Neural cell (in vitro differentiated cells): ENCODE measurements around the gene ATXN10. TPM values are rescaled to one million over a fixed set of nuclear protein-coding genes. Genes with fewer than 3 reads are reported as not detected.

Experiments
- H2AFZ ChIP-seq: fragments of 200-600, 300-800 bp; sonication (generic), shearing (Covaris generic); 2 replicates; pipeline ENCODE4 v1.6.0; 2014; ENCODE audit warnings: low read depth, mild to moderate bottlenecking, antibody characterized with exemption, low read length, moderate library complexity
- H3F3A ChIP-seq: fragments of 200-600 bp; shearing (Covaris generic); 2 replicates; pipeline ENCODE4 v1.6.1; 2016; ENCODE audit warnings: mild to moderate bottlenecking, moderate library complexity, mixed read lengths, antibody characterized with exemption, low read length; ENCODE audit not compliant: insufficient read depth, poor library complexity, severe bottlenecking
- H3K27ac ChIP-seq: fragments of 200-600, 300-800 bp; sonication (generic), shearing (Covaris generic); 2 replicates; pipeline ENCODE4 v1.5.1; 2014; ENCODE audit warnings: mild to moderate bottlenecking, low read length, moderate library complexity
- H3K27me3 ChIP-seq: fragments of 300-800, 200-600 bp; sonication (generic), shearing (Covaris generic); 2 replicates; pipeline ENCODE4 v1.6.0; 2014; ENCODE audit warnings: mild to moderate bottlenecking, low read depth, low read length, moderate library complexity; ENCODE audit not compliant: insufficient read depth
- H3K36me3 ChIP-seq: fragments of 300-800, 200-600 bp; sonication (generic), shearing (Covaris generic); 2 replicates; pipeline ENCODE4 v1.5.1; 2014; ENCODE audit warnings: mild to moderate bottlenecking, antibody characterized with exemption, low read length, moderate library complexity; ENCODE audit not compliant: insufficient read depth
- H3K4me2 ChIP-seq: fragments of 300-800, 200-600 bp; sonication (generic), shearing (Covaris generic); 2 replicates; pipeline ENCODE4 v1.6.0; 2014; ENCODE audit warnings: mild to moderate bottlenecking, low read length
- H3K4me3 ChIP-seq: fragments of 300-800, 200-600 bp; sonication (generic), shearing (Covaris generic); 2 replicates; pipeline ENCODE4 v1.5.1; 2014; ENCODE audit warnings: mild to moderate bottlenecking, low read length, moderate library complexity
- H3K79me2 ChIP-seq: fragments of 200-600 bp; shearing (Covaris generic); replicated peaks from 2 replicates; pipeline ENCODE4 v1.6.0; 2014; ENCODE audit warnings: mild to moderate bottlenecking, low read length, moderate library complexity; ENCODE audit not compliant: insufficient read depth
- H3K9ac ChIP-seq: fragments of 300-800, 200-600 bp; sonication (generic), shearing (Covaris generic); 2 replicates; pipeline ENCODE4 v1.6.1; 2016; ENCODE audit warnings: mild to moderate bottlenecking, low read length, mixed read lengths
- H3K9me2 ChIP-seq: fragments of 200-600 bp; shearing (Covaris generic); 2 replicates; pipeline ENCODE4 v1.6.1; 2016; ENCODE audit warnings: mild to moderate bottlenecking, low read length, mixed read lengths; ENCODE audit not compliant: insufficient read depth
- H3K9me3 ChIP-seq: fragments of 200-600, 300-800 bp; sonication (generic), shearing (Covaris generic); 2 replicates; pipeline ENCODE4 v1.6.1; 2016; ENCODE audit warnings: mild to moderate bottlenecking, mixed run types, low read length, moderate library complexity, mixed read lengths
- H4K20me1 ChIP-seq: fragments of 200-600 bp; shearing (Covaris generic); 2 replicates; pipeline ENCODE4 v1.6.1; 2016; ENCODE audit warnings: mild to moderate bottlenecking, mixed run types; ENCODE audit not compliant: insufficient read depth
- EZH2 ChIP-seq: fragments of 200-600, 300-800 bp; shearing (Covaris generic), sonication (generic); IDR thresholded peaks from 2 replicates; pipeline ENCODE4 v1.6.1; 2014; ENCODE audit warnings: antibody characterized with exemption, low read length, borderline replicate concordance, mild to moderate bottlenecking; ENCODE audit not compliant: insufficient read depth, poor library complexity, severe bottlenecking
- POLR2AphosphoS5 ChIP-seq: IDR thresholded peaks from 2 replicates; pipeline ENCODE4 v1.6.1; 2012
- SMC3 ChIP-seq: fragments of 450-650 bp; conservative IDR thresholded peaks from 2 replicates; pipeline ENCODE4 v1.6.1; 2014; ENCODE audit warnings: antibody characterized with exemption, mild to moderate bottlenecking, moderate library complexity; ENCODE audit not compliant: poor library complexity
- TAF1 ChIP-seq: IDR thresholded peaks from 2 replicates; pipeline ENCODE4 v1.6.1; 2012; ENCODE audit warnings: low read depth
- polyA plus RNA-seq: library from polyadenylated mRNA; depleted of rRNA; stranded (reverse); fragments of >200 nt; gene quantifications from 2 replicates; pipeline ENCODE4 v1.2.3, GENCODE V29; 2014
- TF ChIP-seq, protein P1 (sequence below): fragments of 450-650 bp; IDR thresholded peaks from 2 replicates; pipeline ENCODE4 v1.5.1; 2014; ENCODE audit warnings: antibody characterized with exemption, mild to moderate bottlenecking, moderate library complexity; ENCODE audit not compliant: poor library complexity, severe bottlenecking
- TF ChIP-seq, protein P2 (sequence below): IDR thresholded peaks from 2 replicates; pipeline ENCODE4 v1.6.1; 2012; ENCODE audit warnings: borderline replicate concordance

ATXN10 gene
- polyA plus RNA-seq, 1 donor from 2014 or later, result 321 TPM

DNA sequence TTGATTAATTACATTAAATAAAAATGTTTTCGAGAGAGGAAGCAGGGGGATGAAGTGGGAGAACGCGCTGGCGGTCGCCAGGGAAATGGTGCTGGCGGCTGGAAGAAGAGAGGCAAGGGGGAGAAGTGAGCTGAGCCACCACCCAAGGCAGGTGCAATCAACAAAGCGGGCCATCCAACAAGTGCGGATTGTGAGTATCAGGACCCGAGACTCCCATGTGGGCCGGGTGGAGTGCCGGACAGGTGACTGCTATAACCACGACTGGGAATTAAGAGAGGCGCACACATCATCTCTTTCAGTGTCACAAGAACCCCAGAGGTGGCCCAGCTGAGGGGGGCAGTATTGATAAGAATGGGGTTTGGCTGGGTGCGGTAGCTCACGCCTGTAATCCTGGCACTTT is 41.2 kb upstream of the ATXN10 start (continued):
- TF ChIP-seq, protein P1, sequence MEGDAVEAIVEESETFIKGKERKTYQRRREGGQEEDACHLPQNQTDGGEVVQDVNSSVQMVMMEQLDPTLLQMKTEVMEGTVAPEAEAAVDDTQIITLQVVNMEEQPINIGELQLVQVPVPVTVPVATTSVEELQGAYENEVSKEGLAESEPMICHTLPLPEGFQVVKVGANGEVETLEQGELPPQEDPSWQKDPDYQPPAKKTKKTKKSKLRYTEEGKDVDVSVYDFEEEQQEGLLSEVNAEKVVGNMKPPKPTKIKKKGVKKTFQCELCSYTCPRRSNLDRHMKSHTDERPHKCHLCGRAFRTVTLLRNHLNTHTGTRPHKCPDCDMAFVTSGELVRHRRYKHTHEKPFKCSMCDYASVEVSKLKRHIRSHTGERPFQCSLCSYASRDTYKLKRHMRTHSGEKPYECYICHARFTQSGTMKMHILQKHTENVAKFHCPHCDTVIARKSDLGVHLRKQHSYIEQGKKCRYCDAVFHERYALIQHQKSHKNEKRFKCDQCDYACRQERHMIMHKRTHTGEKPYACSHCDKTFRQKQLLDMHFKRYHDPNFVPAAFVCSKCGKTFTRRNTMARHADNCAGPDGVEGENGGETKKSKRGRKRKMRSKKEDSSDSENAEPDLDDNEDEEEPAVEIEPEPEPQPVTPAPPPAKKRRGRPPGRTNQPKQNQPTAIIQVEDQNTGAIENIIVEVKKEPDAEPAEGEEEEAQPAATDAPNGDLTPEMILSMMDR, result no peak
- TF ChIP-seq EZH2 (no peak), POLR2AphosphoS5 (no peak)

DNA sequence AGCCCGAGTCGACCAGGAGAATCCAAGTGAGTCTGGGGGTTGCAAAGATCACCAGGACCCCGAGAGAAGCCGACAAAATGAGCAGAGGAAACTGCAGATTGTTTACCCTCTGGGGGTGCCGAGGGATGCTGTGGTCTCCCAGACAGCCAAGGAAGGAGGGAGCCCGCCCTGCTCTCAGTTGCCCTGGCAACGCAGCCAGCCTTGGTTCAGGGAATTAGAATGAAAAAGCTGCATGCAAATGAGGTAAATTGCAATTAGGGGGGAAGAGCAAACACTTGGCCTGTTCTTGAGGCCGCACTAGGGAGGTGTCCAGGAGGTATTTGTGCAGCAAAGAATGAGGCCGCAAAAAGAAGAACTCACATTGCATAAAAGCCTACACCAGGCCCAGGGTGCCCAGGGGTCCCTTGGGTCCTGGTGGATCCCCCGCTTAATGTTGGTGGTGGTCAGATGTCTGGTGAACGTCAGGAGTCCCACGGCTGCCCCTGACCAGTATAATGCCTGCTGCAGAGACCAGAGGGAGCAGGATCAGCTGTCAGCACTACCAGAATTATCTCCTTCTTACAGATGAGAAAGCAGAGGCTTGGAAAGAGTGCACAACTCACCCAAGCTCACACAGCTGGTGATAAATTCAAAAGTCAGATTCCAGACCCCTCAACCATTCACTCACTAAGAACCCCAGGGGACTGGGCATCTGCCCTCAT is 40.3 kb upstream of the ATXN10 start:
- H3K4me2 ChIP-seq, result peak overlapping the region; percentile 28
- no peaks in the 10 kb centered on the region for H3F3A ChIP-seq
- H3K36me3 ChIP-seq, result no peaks in the 10 kb centered on the region
- peak overlapping the region; percentile 32 for H2AFZ ChIP-seq
- no peaks in the 10 kb centered on the region for H3K9me3 ChIP-seq
- no peak overlapping the region for H3K27ac ChIP-seq
- TF ChIP-seq, protein P2, sequence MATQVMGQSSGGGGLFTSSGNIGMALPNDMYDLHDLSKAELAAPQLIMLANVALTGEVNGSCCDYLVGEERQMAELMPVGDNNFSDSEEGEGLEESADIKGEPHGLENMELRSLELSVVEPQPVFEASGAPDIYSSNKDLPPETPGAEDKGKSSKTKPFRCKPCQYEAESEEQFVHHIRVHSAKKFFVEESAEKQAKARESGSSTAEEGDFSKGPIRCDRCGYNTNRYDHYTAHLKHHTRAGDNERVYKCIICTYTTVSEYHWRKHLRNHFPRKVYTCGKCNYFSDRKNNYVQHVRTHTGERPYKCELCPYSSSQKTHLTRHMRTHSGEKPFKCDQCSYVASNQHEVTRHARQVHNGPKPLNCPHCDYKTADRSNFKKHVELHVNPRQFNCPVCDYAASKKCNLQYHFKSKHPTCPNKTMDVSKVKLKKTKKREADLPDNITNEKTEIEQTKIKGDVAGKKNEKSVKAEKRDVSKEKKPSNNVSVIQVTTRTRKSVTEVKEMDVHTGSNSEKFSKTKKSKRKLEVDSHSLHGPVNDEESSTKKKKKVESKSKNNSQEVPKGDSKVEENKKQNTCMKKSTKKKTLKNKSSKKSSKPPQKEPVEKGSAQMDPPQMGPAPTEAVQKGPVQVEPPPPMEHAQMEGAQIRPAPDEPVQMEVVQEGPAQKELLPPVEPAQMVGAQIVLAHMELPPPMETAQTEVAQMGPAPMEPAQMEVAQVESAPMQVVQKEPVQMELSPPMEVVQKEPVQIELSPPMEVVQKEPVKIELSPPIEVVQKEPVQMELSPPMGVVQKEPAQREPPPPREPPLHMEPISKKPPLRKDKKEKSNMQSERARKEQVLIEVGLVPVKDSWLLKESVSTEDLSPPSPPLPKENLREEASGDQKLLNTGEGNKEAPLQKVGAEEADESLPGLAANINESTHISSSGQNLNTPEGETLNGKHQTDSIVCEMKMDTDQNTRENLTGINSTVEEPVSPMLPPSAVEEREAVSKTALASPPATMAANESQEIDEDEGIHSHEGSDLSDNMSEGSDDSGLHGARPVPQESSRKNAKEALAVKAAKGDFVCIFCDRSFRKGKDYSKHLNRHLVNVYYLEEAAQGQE, result no peak
- no peak for TF ChIP-seq SMC3
- no peaks in the 10 kb centered on the region for H3K79me2 ChIP-seq
- peak overlapping the region; percentile 41 for H3K4me3 ChIP-seq
- H4K20me1 ChIP-seq, result no peaks in the 10 kb centered on the region
- H3K27me3 ChIP-seq, result no peaks in the 10 kb centered on the region
- no peaks in the 10 kb centered on the region for H3K9me2 ChIP-seq
- peak overlapping the region; percentile 26 for H3K9ac ChIP-seq

DNA sequence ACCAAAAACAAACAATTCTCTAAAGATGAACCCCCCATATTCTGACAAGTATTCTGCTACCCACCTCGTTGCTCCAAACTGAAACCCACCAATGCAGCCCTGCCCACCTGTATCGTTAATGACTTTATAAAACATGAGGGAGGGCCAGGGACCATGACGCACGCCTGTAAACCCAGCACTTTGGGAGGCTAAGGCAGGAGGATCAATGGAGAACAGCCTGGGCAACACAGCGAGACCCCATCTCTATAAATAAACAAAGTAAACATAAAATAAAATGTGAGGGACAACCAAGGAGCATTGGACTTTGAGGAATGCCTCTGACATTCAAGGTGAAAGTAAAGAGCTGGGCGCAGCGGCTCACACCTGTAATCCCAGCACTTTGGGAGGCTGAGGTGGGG is 39.8 kb upstream of the ATXN10 start:
- Histone ChIP-seq H3K79me2 (no peaks in the 10 kb centered on the region), H3K27ac (no peak overlapping the region), H3K9ac (no peak overlapping the region), H4K20me1 (no peaks in the 10 kb centered on the region), H2AFZ (no peak overlapping the region), H3K9me3 (no peaks in the 10 kb centered on the region), H3K27me3 (no peaks in the 10 kb centered on the region), H3K9me2 (no peaks in the 10 kb centered on the region), H3K36me3 (no peaks in the 10 kb centered on the region), H3F3A (no peaks in the 10 kb centered on the region), H3K4me3 (no peak overlapping the region), H3K4me2 (no peak overlapping the region)
- TF ChIP-seq SMC3 (no peak), TAF1 (no peak)
